PC-3 (cell line): ENCODE results near the gene TMEM233.

Experiments
- CTCF ChIP-seq: fragments of 300-600 bp; sonication (generic); conservative IDR thresholded peaks from 2 replicates; pipeline ENCODE4 v1.5.1; 2017; ENCODE audit warnings: antibody characterized with exemption, low read depth, mild to moderate bottlenecking, low read length
- EZH2 ChIP-seq: fragments of 300-600 bp; sonication (generic); IDR thresholded peaks from one replicate; pipeline ENCODE4 v1.6.1; 2017; ENCODE audit warnings: antibody characterized with exemption, mild to moderate bottlenecking, low read length; ENCODE audit not compliant: unreplicated experiment
- EZH2phosphoT487 ChIP-seq: fragments of 300-600 bp; sonication (generic); IDR thresholded peaks from 2 replicates; pipeline ENCODE4 v1.6.1; 2018; ENCODE audit warnings: mild to moderate bottlenecking, antibody characterized with exemption, low read length, borderline replicate concordance

GRCh38 chr12:119576915-119577314 is 16.7 kb upstream of the TMEM233 start:
- TF ChIP-seq EZH2phosphoT487 (no peak), CTCF (no peak), EZH2 (no peak)
